HEK293 (cell line): ENCODE data around the gene INTS13.

Experiments used
- CTCF ChIA-PET: fragments of 350-600 bp; formaldehyde crosslinking; extraction: SDS; loops from one replicate; lab custom pipeline; 2021; ENCODE audit warnings: antibody characterized with exemption; lab: Yijun Ruan, JAX
- POLR2A ChIA-PET: fragments of 300-600 bp; formaldehyde crosslinking; extraction: SDS; loops from one replicate; lab custom pipeline; 2020; ENCODE audit warnings: antibody characterized with exemption, inconsistent platforms; lab: Yijun Ruan, JAX
- H3K27ac ChIP-seq: fragments of 200-500 bp; sonication (Bioruptor generic); 2 replicates; pipeline ENCODE4 v1.5.1; 2014; ENCODE audit warnings: low read depth, low read length, control low read depth, inconsistent platforms; ENCODE audit errors: extremely low read depth
- H3K36me3 ChIP-seq, 2 experiments: fragments of 200-500 bp in 1 of 2; sonication (Bioruptor generic) in 1 of 2; 1 replicate in 1 of 2; 2 replicates in 1 of 2; pipeline ENCODE4 v1.5.1; 2014 to 2017; ENCODE audit warnings: inconsistent platforms in 2 of 2, low read length in 2 of 2; ENCODE audit not compliant: control insufficient read depth in 2 of 2, insufficient read depth in 1 of 2
- H3K4me1 ChIP-seq: fragments of 200-500 bp; sonication (Bioruptor generic); 2 replicates; pipeline ENCODE4 v1.5.1; 2014; ENCODE audit warnings: mild to moderate bottlenecking, low read length, inconsistent platforms; ENCODE audit not compliant: control insufficient read depth, insufficient read depth
- H3K4me3 ChIP-seq: 2 replicates; pipeline ENCODE4 v1.5.1; 2011; ENCODE audit warnings: low read depth, mild to moderate bottlenecking, control low read depth, low read length, moderate library complexity
- H3K9me3 ChIP-seq: fragments of 200-500 bp; sonication (Bioruptor generic); 2 replicates; pipeline ENCODE4 v1.5.1; 2014; ENCODE audit warnings: low read depth, low read length, inconsistent platforms; ENCODE audit not compliant: control insufficient read depth, insufficient read depth
- OSR2 ChIP-seq: fragments of 450-650 bp; formaldehyde crosslinking; IDR thresholded peaks from 2 replicates; pipeline ENCODE4 v1.5.1; 2016; ENCODE audit warnings: missing biosample characterization, missing genetic modification characterization
- SCRT2 ChIP-seq: fragments of 450-650 bp; formaldehyde crosslinking; IDR thresholded peaks from 2 replicates; pipeline ENCODE4 v1.5.1; 2016; ENCODE audit warnings: missing biosample characterization, missing genetic modification characterization
- SP7 ChIP-seq: fragments of 450-650 bp; formaldehyde crosslinking; IDR thresholded peaks from 2 replicates; pipeline ENCODE4 v1.5.1; 2016; ENCODE audit warnings: missing biosample characterization, missing genetic modification characterization
- ZNF133 ChIP-seq: fragments of 450-650 bp; formaldehyde crosslinking; IDR thresholded peaks from 2 replicates; pipeline ENCODE4 v1.5.1; 2016; ENCODE audit warnings: missing biosample characterization, missing genetic modification characterization
- ZNF169 ChIP-seq: fragments of 450-650 bp; formaldehyde crosslinking; IDR thresholded peaks from 2 replicates; pipeline ENCODE4 v1.5.1; 2016; ENCODE audit warnings: missing biosample characterization, missing genetic modification characterization
- ZNF239 ChIP-seq: fragments of 450-650 bp; formaldehyde crosslinking; IDR thresholded peaks from 2 replicates; pipeline ENCODE4 v1.5.1; 2016; ENCODE audit warnings: missing biosample characterization, missing genetic modification characterization
- TF ChIP-seq, protein P1 (sequence below): fragments of 450-650 bp; formaldehyde crosslinking; IDR thresholded peaks from 2 replicates; pipeline ENCODE4 v1.5.1; 2017; ENCODE audit warnings: missing biosample characterization, missing genetic modification characterization
- TF ChIP-seq, protein P2 (sequence below): fragments of 450-650 bp; formaldehyde crosslinking; IDR thresholded peaks from 2 replicates; pipeline ENCODE4 v1.5.1; 2016; ENCODE audit warnings: missing biosample characterization, missing genetic modification characterization
- TF ChIP-seq, protein P3 (sequence below): IDR thresholded peaks from 2 replicates; pipeline ENCODE4 v1.6.1; 2011; ENCODE audit warnings: mild to moderate bottlenecking, low read depth, low read length, borderline replicate concordance

INTS13 gene

DNA sequence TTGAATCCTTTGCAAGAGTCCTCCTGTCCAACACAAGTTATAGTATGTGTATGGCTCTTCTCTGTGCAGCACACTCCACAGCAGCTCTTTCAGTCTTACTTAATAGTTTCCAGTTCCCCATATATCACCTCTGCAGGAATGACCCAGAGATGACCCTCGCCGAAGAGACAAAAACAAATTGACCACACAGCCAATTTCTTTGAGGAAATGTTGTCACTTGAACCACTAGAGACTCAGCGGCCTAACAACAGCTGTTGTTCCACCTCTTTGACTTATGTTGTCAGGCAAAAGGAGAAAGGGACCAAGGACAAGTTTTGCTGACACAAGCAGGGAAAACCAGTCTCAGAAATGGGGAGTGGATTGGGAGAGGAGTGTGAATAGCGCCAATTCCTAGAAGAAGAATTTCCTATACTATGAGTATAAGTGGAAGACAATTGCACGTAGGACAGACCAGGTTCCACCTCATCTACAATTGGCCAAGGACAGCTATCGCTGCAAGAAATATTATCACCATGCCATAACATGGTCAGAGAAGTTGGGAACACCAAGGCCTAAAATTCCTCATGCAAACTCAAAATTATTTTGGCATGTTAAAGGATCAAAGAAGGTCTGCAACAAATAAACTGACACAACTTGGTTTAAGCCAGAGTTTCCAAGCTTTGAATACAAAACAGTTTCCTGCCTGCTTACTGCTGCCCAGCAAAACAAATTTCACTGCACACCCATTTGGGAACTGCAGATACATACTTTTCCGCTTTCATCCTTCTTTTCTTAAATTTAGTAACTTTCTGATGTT, 63.1 kb downstream of the INTS13 start:
- H3K9me3 ChIP-seq = no peaks in the 10 kb centered on the region
- peaks cover 12% of the 10 kb centered on the region for H3K4me1 ChIP-seq
- H3K4me3 ChIP-seq = no peak overlapping the region
- no peak overlapping the region for H3K27ac ChIP-seq
- ChIA-PET POLR2A (no interaction called here), CTCF (interaction anchor here (0.6 to 3.8 kb wide), 3 partner anchors 11 to 45 kb away, joined by 3 to 26 read pairs (median 4); partner anchors contain the start of gene ITPR2)
- TF ChIP-seq, protein P1, sequence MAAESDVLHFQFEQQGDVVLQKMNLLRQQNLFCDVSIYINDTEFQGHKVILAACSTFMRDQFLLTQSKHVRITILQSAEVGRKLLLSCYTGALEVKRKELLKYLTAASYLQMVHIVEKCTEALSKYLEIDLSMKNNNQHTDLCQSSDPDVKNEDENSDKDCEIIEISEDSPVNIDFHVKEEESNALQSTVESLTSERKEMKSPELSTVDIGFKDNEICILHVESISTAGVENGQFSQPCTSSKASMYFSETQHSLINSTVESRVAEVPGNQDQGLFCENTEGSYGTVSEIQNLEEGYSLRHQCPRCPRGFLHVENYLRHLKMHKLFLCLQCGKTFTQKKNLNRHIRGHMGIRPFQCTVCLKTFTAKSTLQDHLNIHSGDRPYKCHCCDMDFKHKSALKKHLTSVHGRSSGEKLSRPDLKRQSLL (tag by site-specific recombination) = no peak
- peak; percentile 83; the same call in 1 of the 2 replicates for TF ChIP-seq ZNF239 (tag by site-specific recombination)
- no peaks in the 10 kb centered on the region for H3K36me3 ChIP-seq

DNA sequence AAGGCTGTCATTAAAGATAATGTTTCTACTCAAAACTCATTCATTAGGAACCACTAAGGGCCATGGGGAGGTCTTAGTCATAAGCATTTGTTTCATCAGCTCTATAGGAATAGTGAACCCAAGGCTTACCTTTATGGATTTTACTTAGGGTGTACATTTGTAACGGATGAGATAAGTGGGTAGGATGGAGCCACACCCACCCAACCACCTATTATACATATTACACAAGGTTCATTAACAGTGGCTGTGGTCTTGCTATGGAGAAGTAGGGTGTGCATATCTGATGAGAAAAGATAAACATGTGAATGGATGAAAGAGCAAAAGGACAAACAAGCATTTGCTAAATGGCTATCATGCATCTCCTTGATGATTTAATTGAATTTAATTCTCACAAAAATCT, 65.2 kb downstream of the INTS13 start:
- CTCF ChIA-PET = interaction anchor here (0.7 to 5.5 kb wide), 2 partner anchors 13 to 69 kb away, joined by 3 to 33 read pairs; no protein-coding TSS in a partner anchor
- no peak overlapping the region for H3K27ac ChIP-seq
- POLR2A ChIA-PET = interaction anchor here (0.6 kb wide), 1 partner anchor 150 kb away, joined by 4 read pairs; no protein-coding TSS in a partner anchor

DNA sequence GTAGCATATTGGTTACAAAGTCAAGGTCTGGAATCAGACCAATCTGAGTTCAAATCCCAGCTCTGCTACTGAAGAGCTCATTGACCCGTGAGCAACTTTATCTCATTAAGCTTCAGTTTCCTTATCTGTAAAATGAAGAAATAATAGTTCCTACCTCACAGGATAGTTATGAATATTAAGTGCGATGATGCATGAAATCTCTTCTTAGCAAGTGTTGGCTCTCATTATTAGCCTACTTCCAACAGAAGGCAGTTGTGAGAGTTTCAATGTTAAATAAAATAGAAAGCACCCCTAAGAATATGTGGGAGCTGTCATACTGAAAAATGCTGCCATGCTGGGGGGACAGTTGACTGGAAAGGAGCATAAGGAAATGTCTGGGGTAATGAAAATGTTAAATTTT, 65.8 kb downstream of the INTS13 start:
- no peaks in the 10 kb centered on the region for H3K9me3 ChIP-seq
- no peak overlapping the region for H3K27ac ChIP-seq
- no peak for TF ChIP-seq SCRT2 (tag by site-specific recombination)
- no peak for TF ChIP-seq ZNF169 (tag by site-specific recombination)
- TF ChIP-seq, protein P2, sequence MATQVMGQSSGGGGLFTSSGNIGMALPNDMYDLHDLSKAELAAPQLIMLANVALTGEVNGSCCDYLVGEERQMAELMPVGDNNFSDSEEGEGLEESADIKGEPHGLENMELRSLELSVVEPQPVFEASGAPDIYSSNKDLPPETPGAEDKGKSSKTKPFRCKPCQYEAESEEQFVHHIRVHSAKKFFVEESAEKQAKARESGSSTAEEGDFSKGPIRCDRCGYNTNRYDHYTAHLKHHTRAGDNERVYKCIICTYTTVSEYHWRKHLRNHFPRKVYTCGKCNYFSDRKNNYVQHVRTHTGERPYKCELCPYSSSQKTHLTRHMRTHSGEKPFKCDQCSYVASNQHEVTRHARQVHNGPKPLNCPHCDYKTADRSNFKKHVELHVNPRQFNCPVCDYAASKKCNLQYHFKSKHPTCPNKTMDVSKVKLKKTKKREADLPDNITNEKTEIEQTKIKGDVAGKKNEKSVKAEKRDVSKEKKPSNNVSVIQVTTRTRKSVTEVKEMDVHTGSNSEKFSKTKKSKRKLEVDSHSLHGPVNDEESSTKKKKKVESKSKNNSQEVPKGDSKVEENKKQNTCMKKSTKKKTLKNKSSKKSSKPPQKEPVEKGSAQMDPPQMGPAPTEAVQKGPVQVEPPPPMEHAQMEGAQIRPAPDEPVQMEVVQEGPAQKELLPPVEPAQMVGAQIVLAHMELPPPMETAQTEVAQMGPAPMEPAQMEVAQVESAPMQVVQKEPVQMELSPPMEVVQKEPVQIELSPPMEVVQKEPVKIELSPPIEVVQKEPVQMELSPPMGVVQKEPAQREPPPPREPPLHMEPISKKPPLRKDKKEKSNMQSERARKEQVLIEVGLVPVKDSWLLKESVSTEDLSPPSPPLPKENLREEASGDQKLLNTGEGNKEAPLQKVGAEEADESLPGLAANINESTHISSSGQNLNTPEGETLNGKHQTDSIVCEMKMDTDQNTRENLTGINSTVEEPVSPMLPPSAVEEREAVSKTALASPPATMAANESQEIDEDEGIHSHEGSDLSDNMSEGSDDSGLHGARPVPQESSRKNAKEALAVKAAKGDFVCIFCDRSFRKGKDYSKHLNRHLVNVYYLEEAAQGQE (tag by site-specific recombination) = no peak
- peak; percentile 37; the same call in 1 of the 2 replicates for TF ChIP-seq OSR2
- no peaks in the 10 kb centered on the region for H3K36me3 ChIP-seq
- no peak overlapping the region for H3K4me3 ChIP-seq
- ChIA-PET POLR2A (interaction anchor here (0.6 kb wide), 1 partner anchor 151 kb away, joined by 4 read pairs; no protein-coding TSS in a partner anchor), CTCF (interaction anchor here (5.5 kb wide), 1 partner anchor 13 kb away, joined by 33 read pairs; no protein-coding TSS in a partner anchor)
- peaks cover 13% of the 10 kb centered on the region for H3K4me1 ChIP-seq

More for the DNA sequence above, 65.2 kb downstream of the INTS13 start:
- H3K4me1 ChIP-seq = peaks cover 13% of the 10 kb centered on the region
- TF ChIP-seq SP7 (tag by site-specific recombination) (peak; percentile 67), ZNF133 (peak; percentile 53; the same call in 1 of the 2 replicates)
- TF ChIP-seq, protein P3, sequence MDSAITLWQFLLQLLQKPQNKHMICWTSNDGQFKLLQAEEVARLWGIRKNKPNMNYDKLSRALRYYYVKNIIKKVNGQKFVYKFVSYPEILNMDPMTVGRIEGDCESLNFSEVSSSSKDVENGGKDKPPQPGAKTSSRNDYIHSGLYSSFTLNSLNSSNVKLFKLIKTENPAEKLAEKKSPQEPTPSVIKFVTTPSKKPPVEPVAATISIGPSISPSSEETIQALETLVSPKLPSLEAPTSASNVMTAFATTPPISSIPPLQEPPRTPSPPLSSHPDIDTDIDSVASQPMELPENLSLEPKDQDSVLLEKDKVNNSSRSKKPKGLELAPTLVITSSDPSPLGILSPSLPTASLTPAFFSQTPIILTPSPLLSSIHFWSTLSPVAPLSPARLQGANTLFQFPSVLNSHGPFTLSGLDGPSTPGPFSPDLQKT = no peak
- no peak overlapping the region for H3K4me3 ChIP-seq
- no peaks in the 10 kb centered on the region for H3K9me3 ChIP-seq
- no peaks in the 10 kb centered on the region for H3K36me3 ChIP-seq
